ENCODE measurements around the gene HTRA3.

Gene HTRA3

DNA sequence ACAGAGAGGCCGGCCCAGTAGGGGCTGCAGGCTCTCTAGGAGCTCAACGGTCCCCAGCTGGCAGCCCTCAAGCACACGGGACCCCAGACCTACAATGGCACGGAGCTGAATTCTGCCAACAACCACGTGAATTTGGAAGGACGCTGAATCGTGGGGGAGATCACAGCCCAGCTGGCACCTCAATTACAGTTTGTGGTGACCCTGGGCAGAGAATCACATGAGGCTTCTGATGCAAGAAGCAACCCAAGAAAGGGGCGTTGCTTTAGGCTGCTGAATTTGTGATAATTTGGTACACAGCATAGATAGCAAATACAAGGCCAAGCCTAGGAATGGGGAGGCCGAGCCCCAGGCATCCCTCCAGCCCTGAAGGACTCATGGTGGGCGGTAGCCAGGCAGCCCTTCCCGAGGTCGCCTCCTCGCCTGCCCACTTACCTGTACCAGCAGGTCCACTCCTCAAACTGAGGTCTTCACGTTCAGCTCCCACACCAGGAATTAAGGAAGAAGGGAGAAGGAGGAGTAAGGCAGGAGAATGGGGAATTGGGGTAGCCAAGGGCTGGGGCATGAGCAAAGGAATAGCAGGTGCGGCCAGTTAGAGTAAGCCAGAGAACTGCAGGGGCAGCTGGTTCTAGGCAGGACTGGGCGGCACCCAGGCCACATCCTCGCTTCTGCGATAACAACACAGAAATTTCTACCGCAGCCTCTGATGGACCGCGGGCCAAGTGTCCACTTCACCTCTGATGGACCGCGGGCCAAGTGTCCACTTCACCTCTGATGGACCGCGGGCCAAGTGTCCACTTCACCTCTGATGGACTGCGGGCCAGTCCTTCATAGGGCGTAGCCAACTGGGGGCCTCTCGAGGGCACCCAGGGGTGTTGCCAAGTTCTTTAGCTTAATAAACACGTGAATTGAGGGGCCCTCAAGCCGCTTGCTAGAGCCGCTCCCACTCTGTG, 23.4 kb upstream of the HTRA3 start:
- in situ Hi-C loops (cut with MboI; ENCODE audit: low sequenced_read_pairs) = loop anchor here (10.0 kb wide), 1 partner anchor 159 kb away; no protein-coding TSS in a partner anchor

DNA sequence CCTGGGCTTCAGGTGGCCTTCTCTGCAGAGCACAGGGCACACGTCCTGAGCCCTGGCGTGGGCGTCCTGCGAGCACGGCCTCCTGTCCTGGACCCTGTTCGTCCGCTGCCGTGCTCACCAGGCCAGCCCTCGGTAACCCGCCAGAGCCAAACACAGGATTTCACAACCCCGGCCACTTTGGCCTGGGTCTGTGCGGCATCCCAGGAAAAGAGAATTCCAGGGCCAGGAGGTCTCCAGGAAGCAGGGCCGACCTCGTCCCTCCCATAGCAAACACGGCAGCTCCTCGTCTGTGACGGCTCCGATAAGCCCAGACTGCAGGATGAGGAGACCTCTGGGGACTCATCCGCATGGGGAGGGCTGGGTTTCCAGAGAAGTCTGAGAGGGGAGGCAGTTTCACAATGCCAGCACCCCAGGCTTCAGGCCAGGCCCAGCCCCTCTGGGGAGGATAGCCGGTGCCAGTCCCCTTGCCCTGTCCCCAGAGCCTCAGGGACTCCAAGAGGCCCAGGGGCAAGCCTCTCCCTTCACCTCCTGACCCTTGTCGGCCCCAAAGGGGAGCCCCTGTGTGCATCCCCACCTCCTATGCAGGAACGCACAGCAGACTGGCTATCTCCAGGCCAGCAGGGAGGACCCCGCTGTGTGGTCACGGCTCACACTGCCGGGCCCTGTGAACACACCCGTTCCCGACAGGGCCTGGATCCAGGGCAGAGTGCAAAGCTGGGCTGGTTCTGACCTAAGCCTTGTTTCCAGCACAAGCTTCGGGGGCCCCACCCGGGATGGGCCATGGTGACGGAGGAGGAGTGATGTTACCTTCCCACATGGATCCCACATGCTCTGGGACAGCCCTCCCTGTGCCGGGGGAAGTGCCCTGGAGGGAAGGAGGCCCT, 22.3 kb upstream of the HTRA3 start:
- in situ Hi-C loops (cut with MboI; ENCODE audit: low sequenced_read_pairs) = loop anchor here (10.0 kb wide), 1 partner anchor 158 kb away; no protein-coding TSS in a partner anchor

DNA sequence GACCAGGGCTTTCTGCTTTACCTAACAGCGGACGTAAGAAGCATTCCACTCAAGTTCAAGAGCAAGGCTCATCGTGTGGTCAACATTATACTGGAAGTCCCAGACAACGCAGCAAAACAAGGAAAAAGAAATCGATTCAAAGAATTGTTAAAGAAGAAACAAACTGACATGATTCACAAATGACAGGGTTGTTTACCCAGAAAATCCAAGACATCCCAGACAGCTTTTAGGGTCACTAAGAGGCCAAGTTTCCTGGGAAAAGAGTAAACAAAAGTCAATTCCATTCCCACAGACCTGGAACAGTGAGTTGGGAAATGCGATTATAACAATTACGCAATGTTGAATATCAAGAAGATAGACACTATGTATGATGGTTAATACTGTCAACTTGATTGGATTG, 21.5 kb upstream of the HTRA3 start:
- in situ Hi-C loops (cut with MboI; ENCODE audit: low sequenced_read_pairs) = loop anchor here (10.0 kb wide), 1 partner anchor 157 kb away; no protein-coding TSS in a partner anchor

DNA sequence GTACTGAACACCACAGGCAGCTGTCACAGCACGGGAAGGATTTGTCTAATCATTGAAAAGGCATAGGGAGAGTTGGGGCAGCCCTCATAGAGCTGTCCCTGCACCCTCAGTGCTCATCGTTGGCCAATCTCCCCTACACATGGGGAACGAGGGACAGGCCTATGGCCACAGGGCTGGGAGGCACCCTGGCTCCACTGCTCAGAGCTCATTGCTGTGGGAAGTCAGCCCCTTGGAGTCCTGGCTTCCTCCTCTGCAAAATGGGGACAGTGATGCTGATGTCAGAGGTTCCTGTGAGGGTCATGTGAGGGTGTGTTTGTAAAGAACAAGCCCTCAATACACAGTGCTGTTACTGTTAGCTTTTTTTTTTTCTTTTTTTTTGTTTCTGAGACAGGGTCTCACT, 19.3 kb upstream of the HTRA3 start:
- in situ Hi-C loops (cut with MboI; ENCODE audit: low sequenced_read_pairs) = no loop called here

DNA sequence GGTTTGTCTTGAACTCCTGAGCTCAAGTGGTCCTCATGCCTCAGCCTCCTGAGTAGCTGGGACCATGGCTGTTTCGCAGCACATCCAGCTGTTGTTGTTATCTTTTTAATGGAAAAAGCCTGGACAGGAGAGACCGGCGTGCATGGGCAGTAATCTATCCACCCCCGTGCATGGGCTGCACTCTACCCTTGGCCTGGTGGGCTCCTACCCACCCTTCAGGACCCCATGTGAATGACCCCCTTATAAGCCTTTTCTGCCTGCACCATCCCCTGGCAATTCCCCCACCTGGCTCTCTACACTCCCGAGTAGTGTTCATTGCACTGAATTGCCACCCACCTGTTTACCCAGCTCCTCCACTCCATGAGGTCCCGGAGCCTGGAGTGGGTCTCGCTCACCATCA, 18.9 kb upstream of the HTRA3 start:
- in situ Hi-C loops (cut with MboI; ENCODE audit: low sequenced_read_pairs) = no loop called here

DNA sequence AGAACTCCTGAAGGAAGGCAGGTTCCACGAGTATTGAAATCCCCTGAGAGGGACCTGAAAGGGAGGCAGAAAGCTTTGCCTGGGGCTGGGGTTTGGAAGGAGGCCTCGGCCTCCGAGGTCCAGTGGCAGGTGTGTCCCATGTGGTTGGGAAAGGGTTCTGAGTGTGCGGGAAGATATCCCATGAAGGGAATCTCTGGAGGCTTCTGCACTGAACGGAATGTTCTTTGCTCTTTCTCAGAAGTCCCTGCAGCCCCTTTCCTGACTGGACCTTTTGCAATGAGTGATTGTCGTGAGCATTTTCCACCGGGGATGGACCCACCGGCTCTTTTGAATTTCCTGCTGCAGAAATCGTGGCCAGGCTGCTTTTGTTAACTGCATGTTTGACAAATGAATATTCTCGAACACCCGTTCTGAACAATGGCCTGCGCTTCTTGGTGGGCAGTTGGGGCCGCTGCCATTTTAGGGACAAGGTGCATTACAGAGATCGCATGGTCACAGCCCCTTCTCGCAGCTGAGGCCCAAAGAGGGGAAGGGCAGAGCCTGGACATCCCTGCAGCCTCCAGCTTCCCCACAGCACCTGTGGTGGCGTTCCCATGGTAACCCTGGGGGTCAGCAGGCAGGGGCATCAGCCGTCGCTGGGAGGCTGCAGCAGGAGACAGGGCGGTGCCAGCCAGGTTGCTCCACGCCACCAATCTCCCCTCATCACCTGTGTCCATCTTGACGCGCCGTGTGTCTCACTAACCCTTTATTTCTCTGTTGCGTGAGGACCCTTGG, 18.3 kb upstream of the HTRA3 start:
- in situ Hi-C loops (cut with MboI; ENCODE audit: low sequenced_read_pairs) = no loop called here

DNA sequence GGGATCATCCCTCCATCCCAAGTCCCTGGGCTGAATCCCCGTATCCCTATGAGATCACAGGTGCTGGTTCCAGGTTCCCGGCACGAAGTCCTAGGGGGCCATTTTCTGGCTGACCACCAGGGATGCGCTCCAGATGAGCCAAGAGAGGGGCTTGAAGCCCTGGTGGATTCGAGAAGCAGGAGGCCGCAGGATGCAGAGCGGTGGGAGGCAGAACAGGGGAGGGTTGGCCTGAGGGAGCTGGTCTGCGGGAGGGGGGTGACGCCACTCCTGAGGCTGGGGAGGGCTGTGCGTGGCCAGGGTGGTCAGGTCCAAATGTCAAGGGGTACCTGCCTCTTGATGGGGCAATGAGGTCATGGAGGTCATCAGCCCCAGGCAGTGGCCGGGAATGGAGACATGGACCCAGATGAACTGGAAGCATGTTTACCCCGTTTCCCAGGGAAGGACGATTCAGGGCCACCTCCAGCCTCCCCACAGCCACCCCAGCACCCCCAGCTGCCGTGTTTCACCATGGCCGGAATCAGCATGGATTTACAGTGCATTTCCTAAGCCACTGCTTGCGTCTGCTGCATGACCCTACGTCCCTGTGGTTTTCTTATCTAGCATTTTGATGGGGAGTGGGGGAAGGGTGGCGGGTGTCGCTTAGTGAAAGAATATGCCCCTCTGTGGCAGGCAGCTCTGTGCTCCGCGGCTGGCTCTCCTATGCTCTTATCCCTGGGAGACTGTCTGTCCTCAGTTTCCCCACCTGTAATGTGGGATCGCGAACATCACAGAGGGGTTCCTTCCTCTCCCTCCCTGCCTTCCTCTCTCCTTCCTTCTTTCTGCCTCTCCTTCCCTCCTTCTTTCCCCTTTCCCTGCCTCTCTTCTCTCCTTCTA, 17.0 kb upstream of the HTRA3 start:
- in situ Hi-C loops (cut with MboI; ENCODE audit: low sequenced_read_pairs) = no loop called here

DNA sequence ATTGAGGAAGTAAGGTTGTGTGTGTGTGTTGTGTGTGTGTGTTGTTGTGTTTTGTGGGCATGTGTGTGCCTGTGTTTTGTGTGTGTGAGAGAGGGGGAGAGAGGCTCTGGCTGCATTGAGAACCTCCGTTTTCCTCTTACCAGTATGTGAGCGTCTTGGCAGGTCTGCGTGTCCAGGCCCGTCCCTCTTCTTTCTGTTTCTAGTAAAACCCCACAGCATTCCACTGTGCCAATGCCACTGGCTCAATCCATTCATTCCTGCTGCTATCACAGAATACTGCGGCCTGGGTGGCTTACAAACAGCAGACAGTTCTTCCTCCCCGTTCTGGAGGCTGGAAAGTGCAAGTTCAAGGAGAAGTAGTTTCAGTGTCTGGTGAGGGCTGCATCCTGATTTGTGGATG, 15.5 kb upstream of the HTRA3 start:
- in situ Hi-C loops (cut with MboI; ENCODE audit: low sequenced_read_pairs) = no loop called here

DNA sequence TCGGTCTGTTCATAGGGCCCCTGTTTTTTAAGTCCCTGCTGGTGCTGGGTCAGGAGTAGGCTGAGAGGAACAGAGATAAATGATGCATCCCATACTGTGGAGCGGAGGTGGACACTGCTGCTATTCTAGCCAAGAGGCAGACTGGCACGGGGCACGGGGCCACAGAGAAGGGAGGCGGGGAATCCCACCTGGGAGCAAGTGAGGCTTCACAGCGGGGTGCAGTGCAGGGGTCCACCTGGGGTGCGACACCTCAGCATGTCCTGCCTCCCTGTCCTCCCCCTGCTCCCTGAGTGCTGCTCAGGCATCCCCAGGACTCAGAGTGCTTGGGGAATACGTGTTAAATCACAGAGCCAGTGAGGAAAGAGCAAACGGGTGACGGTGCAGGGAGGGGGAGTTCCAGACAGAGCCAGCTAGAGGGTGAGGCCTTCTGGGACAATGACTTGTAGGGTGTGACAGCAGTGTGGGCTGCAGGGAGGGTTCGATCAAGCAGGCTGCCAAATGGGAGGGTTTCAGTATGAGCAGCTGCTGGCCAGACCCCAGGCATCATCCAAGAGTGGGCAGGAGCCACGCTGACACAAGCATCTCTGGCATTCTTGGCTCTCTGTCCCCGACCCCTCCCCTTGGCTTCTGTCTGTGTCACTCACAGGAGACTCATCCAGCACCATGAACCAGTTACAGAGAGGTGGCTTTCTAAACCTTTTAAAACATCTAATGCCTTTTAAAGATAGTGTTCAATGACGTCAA, 13.7 kb upstream of the HTRA3 start:
- in situ Hi-C loops (cut with MboI; ENCODE audit: low sequenced_read_pairs) = no loop called here

DNA sequence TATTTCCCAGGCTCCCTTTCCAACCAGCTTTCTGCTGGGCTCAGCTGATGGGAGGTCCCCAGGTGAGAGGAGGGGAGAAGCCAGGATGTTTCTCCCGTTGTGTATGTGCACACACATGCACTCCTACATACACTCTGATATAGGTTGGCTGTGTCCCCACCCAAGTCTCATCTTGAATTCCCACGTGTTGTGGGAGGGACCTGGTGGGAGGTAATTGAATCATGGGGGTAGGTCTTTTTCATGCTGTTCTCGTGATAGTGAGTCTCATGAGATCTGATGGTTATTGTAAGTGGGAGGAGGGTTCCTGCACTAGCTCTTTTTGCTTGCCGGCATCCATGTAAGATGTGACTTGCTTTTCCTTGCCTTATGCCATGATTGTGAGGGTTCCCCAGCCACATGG, 11.7 kb upstream of the HTRA3 start:
- in situ Hi-C loops (cut with MboI; ENCODE audit: low sequenced_read_pairs) = no loop called here

DNA sequence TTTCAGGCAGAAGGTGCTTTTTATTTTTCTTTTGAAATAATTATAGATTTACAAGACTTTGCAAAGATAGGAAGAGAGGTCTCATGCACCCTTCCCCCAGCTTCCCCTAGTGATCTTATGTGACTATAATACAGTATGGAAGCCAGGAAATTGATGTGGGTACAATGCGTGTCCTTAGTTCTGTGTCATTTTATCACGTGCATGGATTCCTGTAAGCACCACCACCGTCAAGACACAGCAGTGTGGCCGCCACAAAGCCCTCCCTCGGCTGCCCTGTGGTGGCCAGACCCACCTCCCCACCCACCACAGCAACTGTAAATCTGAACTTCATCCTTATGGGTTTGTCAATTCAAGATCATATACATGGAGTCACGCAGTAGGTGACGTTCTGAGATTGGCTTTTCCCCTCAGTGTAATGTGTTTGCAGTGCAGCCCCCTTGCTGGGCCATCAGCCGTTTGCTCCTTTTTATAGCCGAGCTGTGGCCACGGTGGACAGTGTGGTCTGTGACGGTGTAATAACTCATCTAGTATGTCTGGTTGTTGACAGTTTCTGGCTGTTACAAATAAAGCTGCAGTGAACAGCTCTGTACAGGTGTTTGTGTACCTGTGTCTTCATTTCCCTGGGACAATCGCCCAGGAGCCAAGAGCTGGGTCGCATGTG, 10.9 kb upstream of the HTRA3 start:
- in situ Hi-C loops (cut with MboI; ENCODE audit: low sequenced_read_pairs) = no loop called here

DNA sequence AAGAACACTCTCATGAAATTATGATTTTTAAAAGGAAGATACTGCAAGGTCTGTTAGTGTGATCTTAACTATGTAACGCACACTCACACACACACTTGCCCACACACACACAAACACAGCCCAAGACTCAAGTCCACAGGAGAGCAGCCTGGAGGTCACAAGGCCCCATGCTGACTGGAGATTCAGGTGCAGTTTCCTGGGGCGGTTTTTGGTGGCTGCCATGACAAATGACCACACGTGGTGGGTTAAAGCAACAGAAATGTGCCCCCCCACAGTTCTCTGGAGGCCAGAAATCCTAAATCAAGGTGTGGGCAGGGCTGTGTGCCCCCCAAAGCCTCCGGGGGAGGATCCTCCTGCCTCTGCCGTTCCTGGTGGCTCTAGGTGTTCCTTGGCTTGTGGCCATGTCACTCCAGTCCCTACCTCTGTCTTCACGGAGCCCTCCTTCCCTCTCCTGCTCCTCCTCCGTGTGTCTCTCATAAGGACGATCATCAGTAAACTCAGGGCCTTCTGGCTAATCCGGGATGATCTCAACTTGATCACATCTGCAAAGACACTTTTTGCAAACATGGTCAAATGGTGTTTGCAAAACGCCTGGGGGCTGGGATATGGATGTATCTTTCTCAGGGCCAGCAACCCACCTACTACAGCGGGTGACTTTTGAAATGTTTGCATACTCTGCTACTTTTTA, 9.7 kb upstream of the HTRA3 start:
- in situ Hi-C loops (cut with MboI; ENCODE audit: low sequenced_read_pairs) = no loop called here

DNA sequence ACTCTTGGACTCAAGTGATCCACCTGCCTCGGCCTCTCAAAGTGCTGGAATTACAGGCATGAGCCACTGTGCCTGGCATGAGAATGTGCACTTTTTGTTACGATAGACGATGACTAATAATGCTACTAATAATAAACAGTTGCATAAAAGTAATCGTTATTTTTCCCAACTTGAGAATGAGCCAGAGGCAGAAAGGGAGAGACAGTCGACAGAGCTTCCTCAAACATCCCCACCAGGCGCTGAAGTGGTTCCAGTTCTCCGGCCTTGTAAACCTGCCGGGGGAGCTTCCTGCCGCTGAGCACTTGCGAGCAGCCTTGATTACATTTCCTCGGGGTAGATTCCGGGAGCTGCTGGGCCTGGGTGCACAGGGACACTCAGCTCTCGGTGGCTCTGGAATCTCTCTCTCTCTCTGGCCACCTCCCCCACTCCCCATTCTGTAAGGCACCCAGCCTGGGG, 8.9 kb upstream of the HTRA3 start:
- in situ Hi-C loops (cut with MboI; ENCODE audit: low sequenced_read_pairs) = no loop called here

DNA sequence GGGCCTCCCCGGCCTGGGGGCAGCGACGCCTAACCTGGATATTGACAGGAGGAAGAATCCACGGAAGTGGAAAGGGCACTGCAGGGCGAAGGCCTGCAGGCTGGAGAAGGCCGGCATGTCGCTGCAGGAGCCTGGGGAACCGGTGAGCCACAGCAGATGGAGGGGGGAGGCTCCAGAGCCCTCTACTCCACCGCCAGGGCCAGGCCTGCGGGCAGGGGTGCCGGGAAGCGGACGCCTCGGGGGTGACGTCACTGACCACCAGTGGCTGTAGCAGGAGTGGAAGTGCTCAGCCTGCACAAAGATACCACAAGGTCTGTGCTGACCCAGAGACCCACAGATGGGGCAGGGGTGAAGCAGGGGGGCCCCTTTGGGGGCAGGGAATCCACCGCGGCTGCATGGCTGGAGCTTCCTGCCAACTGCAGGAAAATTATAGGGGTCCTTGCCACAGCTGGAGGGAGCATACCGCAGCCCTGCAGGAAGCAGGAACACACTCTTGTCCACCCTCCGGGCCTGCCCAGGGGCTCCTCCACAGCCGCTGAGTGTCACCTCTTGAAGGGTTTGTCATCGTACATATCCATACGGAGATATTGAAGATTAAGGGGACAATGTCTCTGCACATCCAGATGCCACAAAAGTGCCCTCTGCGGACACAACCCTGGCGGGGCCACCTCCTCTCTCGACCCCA, 7.6 kb upstream of the HTRA3 start:
- in situ Hi-C loops (cut with MboI; ENCODE audit: low sequenced_read_pairs) = no loop called here

DNA sequence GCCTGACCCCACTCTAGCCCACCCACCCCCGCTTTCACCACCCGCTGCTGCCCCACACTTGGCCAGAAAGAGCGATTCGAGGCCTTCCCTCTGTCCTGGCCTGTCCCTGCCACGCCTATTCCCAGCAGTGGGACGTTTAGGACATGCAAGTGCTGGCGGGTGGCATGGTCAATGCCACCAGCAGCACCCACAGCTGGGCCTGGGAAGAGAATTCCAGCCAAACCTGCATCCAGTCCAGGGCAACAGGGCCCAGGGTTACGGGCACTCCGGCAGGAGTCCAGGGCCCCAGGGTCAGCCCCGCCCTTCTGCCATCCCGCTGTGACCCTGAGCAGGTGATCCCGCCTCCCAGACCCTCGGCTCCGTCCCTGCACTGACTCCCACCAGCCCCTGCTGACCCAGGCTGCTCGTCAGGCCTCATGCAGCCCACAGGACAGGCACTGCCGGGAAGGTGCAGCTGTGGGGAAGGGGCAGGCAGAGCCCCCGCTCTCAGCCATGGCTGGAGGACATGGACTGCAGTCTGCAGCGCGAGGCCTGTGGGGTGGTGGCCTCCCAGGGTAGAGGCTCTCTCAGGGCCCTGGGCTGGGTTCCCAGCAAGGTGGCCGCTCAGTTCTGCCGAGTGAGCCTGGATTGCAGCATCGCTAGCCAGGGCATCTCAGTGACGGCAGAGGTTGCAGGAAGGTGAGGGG, 6.8 kb upstream of the HTRA3 start:
- in situ Hi-C loops (cut with MboI; ENCODE audit: low sequenced_read_pairs) = no loop called here

DNA sequence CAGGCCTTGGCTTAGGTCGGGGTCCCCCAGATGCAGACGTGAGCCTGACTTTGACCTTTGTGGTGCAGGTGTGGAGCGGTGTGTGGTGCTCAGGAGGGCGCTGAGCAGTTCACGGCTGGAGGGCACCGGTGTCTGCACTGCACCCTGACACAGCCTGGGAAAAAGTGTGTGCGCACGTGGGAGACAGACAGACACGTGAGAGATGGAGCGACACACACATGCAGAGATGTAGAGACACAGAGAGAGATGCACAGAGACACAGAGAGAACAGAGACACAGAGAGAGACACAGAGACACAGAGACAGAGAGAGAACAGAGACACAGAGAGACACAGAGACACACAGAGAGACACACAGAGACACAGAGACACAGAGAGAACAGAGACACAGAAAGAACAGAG, 6.2 kb upstream of the HTRA3 start:
- in situ Hi-C loops (cut with MboI; ENCODE audit: low sequenced_read_pairs) = no loop called here

DNA sequence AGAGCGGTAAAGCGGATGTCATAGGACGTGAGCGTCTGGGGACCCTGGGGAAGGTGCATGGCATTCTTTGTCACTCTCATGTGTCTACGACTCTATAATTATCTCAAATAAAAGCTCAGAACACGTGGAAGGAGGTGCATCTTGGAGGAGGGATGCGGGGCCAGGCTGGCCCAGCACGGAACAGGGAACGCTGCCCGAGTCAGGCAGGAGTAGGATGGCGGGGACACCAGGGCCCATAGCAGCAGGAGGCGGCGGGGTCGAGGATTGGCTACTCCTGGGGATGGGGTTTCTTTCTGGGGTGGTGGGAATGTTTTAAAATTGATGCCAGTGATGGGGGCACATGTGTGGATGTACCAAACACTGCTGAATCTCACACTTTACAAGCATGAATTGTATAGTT, 5.4 kb upstream of the HTRA3 start:
- in situ Hi-C loops (cut with MboI; ENCODE audit: low sequenced_read_pairs) = no loop called here

Data from HL-60/S4 treated with retinoic acid at 250 ng/mL for 4 days and 3 days (cell line).